A549 treated with dexamethasone at 1 μM for 4 hours (cell line): ENCODE data around the gene DNAL1. TPM values are rescaled to one million over a fixed set of nuclear protein-coding genes. Genes with fewer than 3 reads are reported as not detected.

Source experiments
- total RNA-seq: library from RNA; stranded (reverse); fragments of 200-300 nt; extraction: Qiagen RNA extraction; gene quantifications from 5 replicates; pipeline ENCODE4 v1.2.3, GENCODE V29; 2022

DNAL1 gene, protein sequence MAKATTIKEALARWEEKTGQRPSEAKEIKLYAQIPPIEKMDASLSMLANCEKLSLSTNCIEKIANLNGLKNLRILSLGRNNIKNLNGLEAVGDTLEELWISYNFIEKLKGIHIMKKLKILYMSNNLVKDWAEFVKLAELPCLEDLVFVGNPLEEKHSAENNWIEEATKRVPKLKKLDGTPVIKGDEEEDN
- 8.6 to 11.6 TPM (median 11.1 TPM) in 5 replicates for total RNA-seq

DNA sequence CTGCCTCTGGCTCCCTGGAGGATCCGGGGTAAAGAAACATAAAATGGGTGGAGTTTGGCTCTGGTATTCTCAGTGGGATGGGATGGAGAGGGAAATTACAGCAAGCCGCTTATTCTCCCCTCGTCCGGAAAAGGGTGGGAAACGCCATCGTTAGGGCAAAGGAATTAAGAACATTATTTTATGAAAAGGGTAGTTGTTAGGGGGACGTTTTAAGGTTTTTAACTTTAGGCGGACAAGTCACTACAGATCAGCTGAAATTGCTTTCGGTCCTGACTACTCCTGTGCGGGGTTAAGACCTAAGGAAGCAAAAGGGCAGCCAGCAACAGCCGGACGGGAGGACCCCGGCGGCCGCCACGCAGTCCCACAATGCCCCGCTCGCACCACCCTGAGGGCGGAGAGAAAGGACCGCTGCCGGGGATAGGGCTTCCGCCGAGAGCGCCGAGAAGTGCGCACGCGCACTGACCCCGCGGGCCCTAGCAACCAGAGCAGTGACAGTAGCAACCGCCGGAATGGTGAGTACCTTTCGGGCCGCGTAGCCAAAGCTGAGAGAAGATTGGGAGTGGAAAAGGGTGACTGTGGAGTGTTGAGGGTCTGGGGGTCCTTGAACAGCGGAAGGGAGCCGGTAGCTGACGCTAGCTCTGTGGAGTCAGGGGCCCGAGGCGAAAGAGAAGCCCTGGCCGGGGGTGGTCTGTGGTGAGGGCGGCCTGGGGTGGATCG lies at the start of gene DNAL1:
TSS of gene DNAL1 (plus strand) at position 456 of the 717 bp plus-strand sequence. CDS start at position 510, 54 bp downstream.

DNA sequence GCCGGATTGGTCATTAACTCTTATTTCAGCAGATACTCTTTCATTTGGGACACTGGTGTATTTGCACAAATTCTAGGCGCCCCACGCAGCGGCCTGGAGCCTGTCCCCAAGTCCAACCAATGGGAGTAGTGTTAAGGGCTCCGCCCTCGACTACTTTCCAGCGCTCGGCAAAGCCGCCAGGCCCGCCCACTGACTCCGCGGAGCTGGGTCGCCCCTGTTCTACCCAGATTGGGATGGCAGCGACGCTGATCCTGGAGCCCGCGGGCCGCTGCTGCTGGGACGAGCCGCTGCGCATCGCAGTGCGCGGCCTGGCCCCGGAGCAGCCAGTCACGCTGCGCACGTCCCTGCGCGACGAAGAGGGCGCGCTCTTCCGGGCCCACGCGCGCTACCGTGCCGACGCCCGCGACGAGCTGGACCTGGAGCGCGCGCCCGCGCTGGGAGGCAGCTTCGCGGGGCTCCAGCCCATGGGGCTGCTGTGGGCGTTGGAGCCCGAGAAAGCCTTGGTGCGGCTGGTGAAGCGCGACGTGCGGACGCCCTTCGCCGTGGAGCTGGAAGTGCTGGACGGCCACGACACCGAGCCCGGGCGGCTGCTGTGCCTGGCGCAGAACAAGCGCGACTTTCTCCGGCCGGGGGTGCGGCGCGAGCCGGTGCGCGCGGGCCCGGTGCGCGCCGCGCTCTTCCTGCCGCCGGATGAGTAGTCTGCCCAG lies 32.3 kb upstream of the DNAL1 start, which contains the start of gene ACOT6:
TSS of gene ACOT6 (plus strand) at position 179 of the 707 bp plus-strand sequence. CDS start at position 234, 55 bp downstream.

DNA sequence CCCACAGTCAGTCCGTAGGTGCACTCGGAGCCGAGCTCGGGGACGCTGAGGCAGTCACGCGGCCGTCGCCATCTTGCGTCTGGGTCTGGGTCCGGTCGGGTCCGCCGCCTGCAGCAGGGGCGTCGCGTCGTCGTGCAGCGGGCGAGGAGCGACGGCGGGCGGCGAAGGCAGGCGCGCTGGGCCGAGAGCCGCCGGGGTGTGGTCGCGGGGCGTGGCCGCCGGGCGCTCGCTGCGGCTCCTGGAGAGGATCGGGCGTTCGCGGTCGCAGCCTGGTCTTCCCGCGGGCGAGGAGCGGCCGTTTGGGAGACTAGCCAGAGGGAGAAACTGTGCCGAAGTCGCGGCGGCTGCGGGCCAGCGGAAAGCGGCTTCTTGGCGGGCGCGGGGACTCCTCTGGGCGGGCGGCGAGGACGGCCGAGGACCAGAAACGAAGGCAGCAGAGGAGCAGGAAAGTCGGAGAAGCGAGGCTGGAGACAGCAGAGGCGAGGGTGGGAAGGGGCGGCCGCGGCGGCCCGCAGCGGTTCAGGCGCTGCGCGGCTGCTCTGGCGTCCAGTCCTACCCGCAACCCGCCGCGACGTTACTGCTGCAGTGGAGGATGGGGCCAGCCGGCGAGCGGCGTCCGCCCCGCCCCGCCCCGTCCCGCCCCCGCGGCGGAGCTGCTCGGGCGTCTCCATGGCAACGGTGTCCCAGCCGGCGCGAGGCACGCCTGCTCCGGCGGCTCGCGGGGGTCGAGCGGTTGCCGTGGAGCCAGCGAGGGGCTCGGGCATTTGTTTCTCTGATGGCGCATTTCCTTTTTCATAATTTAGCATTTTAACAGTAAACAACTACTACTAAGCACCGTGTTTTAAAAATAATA lies 69.2 kb downstream of the DNAL1 start, which contains the start of gene PNMA1:
TSS of gene PNMA1 (minus strand) at position 582 of the 853 bp plus-strand sequence. CDS start 745 bp downstream, outside the sequence.

Other genes starting within 250 kb of the DNAL1 start
- 32.8 to 43.7 TPM (median 43.2 TPM) in 5 replicates for gene NUMB, start 186.4 kb upstream of the DNAL1 start, total RNA-seq
- 20.2 to 26.8 TPM (median 24.5 TPM) in 5 replicates for gene RIOX1, start 154.1 kb upstream of the DNAL1 start, total RNA-seq
- 5.6 to 6.8 TPM (median 6.3 TPM) in 5 replicates for gene ACOT1, start 107.8 kb upstream of the DNAL1 start, total RNA-seq
- 0.33 TPM in 1 of 5 replicates, not detected in the others for gene HEATR4, start 86.0 kb upstream of the DNAL1 start, total RNA-seq
- gene ACOT2, start 75.8 kb upstream of the DNAL1 start, total RNA-seq, result 39.8 to 46.2 TPM (median 43.4 TPM) in 5 replicates
- gene ACOT4, start 53.1 kb upstream of the DNAL1 start, total RNA-seq, result 1.5 to 1.8 TPM (median 1.7 TPM) in 5 replicates
- not detected in 5 replicates for gene ACOT6, start 32.5 kb upstream of the DNAL1 start, total RNA-seq
- gene PNMA1, start 69.4 kb downstream of the DNAL1 start, total RNA-seq, result 57.7 to 64.9 TPM (median 61.1 TPM) in 5 replicates
- gene PTGR2, start 206.8 kb downstream of the DNAL1 start, total RNA-seq, result 7.3 to 9.9 TPM (median 8.3 TPM) in 5 replicates
- gene ZNF410, start 241.9 kb downstream of the DNAL1 start, total RNA-seq, result 43.5 to 52.3 TPM (median 44.7 TPM) in 5 replicates